C1 segment of cervical spinal cord (tissue), 14 donors: ENCODE measurements around the gene SH3TC2.

Source experiments
- DNase-seq, 14 donors: peaks; one replicate each; lab custom pipeline; 2025; lab: John Stamatoyannopoulos, UW

The SH3TC2 gene

GRCh38 chr5:148972974-148973374 lies 89.9 kb downstream of the SH3TC2 start:
- DNase-seq, result no peak

- no peak for DNase-seq
Observed at GRCh38 chr5:148972396-148972795, 90.5 kb downstream of the SH3TC2 start.

GRCh38 chr5:148970876-148971275 lies 92.0 kb downstream of the SH3TC2 start:
- DNase-seq, result peak in 1 of 14 donors; percentile 56

GRCh38 chr5:148970228-148970627 lies 92.6 kb downstream of the SH3TC2 start:
- peak in 6 of 14 donors; percentile 6 to 99 (median 17) for DNase-seq

GRCh38 chr5:148969291-148969690 lies 93.6 kb downstream of the SH3TC2 start:
- no peak for DNase-seq

- DNase-seq, result no peak
Observed at GRCh38 chr5:148968311-148968710, 94.6 kb downstream of the SH3TC2 start.

GRCh38 chr5:148967783-148968182 lies 95.1 kb downstream of the SH3TC2 start:
- DNase-seq, result no peak

GRCh38 chr5:148966938-148967337 lies 95.9 kb downstream of the SH3TC2 start:
- DNase-seq, result no peak

- DNase-seq, result peak in 1 of 14 donors; percentile 70
Observed at GRCh38 chr5:148966348-148966747, 96.5 kb downstream of the SH3TC2 start.

- DNase-seq, result peak in 1 of 14 donors; percentile 7
Observed at GRCh38 chr5:148965511-148966265, 97.2 kb downstream of the SH3TC2 start.

- no peak for DNase-seq
Observed at GRCh38 chr5:148963664-148964063, 99.2 kb downstream of the SH3TC2 start.

- no peak for DNase-seq
Observed at GRCh38 chr5:148962761-148963324, 100.0 kb downstream of the SH3TC2 start.

GRCh38 chr5:148962200-148962550 lies 100.7 kb downstream of the SH3TC2 start:
- peak in 1 of 14 donors; percentile 7 for DNase-seq

GRCh38 chr5:148961261-148962199 lies 101.3 kb downstream of the SH3TC2 start:
- no peak for DNase-seq

- no peak for DNase-seq
Observed at GRCh38 chr5:148960070-148960769, 102.6 kb downstream of the SH3TC2 start.

GRCh38 chr5:148957591-148958202 lies 105.2 kb downstream of the SH3TC2 start:
- DNase-seq, result peak in 4 of 14 donors; percentile 4 to 27 (median 12)

GRCh38 chr5:148956477-148957385 lies 106.1 kb downstream of the SH3TC2 start:
- peak in 2 of 14 donors; percentile 29 to 91 for DNase-seq
